Measurements from ENCODE around the gene ZSWIM6.
"Not testable (repeated sequence)": the region's sequence is repeated elsewhere in the genome, so short reads cannot be mapped to it uniquely, and the experiment has no call there.

The ZSWIM6 gene

DNA sequence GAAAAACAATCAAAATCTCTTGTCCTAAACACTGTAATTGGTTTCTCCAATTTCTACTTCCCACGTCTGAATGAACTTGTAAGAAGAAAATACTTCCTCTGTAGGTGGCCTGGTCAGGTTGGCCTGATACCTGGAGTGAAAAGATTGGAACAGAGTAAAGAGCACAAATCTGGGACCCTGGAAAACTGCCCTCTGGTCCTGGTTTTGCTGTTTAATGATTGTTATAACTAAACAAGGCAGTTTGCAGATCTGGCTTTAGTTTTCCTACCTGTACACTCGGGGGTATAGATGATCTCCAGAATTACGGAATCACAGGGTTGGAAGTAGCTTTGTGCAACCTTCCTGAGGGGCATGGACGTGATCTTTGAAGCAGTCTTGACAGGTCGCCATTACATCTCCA, 67.6 kb downstream of the ZSWIM6 start:
- Histone ChIP-seq H3K4me3 (ENCODE audit: low read depth, low read length) (no peak overlapping the region), H3K4me1 (peaks cover 17% of the 10 kb centered on the region), H3K27me3 (no peaks in the 10 kb centered on the region), H3K9me3 (no peaks in the 10 kb centered on the region), H3K36me3 (no peaks in the 10 kb centered on the region)
- TF ChIP-seq, protein P1, sequence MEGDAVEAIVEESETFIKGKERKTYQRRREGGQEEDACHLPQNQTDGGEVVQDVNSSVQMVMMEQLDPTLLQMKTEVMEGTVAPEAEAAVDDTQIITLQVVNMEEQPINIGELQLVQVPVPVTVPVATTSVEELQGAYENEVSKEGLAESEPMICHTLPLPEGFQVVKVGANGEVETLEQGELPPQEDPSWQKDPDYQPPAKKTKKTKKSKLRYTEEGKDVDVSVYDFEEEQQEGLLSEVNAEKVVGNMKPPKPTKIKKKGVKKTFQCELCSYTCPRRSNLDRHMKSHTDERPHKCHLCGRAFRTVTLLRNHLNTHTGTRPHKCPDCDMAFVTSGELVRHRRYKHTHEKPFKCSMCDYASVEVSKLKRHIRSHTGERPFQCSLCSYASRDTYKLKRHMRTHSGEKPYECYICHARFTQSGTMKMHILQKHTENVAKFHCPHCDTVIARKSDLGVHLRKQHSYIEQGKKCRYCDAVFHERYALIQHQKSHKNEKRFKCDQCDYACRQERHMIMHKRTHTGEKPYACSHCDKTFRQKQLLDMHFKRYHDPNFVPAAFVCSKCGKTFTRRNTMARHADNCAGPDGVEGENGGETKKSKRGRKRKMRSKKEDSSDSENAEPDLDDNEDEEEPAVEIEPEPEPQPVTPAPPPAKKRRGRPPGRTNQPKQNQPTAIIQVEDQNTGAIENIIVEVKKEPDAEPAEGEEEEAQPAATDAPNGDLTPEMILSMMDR (IDR thresholded peaks at IDR 0.05; ENCODE audit: low read depth, low read length), result no peak
- no peak for DNase-seq

DNA sequence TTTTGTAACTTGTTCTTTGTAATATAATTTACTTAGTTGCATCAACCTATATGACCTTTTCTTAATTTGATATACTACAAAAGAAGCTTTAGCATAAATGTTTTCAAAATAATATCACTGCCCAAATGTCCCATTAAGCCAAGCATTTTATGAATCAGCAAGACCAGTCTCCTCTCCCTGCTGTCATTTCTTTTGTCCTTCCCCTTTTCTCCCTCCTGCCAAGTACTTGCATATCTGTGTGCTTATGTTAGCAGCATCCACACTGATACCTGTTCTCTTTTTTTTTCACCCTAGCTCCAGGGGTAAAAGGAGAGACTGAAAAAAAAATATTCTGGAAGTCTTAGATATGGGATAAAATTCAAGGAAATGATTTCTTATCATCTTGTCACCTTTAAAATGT, 69.7 kb downstream of the ZSWIM6 start:
- Histone ChIP-seq H3K36me3 (no peaks in the 10 kb centered on the region), H3K9me3 (no peaks in the 10 kb centered on the region), H3K4me3 (ENCODE audit: low read depth, low read length) (no peak overlapping the region), H3K4me1 (peaks cover 15% of the 10 kb centered on the region), H3K27me3 (no peaks in the 10 kb centered on the region)
- TF ChIP-seq, protein P1 (IDR thresholded peaks at IDR 0.05; ENCODE audit: low read depth, low read length), result no peak
- DNase-seq, result no peak

DNA sequence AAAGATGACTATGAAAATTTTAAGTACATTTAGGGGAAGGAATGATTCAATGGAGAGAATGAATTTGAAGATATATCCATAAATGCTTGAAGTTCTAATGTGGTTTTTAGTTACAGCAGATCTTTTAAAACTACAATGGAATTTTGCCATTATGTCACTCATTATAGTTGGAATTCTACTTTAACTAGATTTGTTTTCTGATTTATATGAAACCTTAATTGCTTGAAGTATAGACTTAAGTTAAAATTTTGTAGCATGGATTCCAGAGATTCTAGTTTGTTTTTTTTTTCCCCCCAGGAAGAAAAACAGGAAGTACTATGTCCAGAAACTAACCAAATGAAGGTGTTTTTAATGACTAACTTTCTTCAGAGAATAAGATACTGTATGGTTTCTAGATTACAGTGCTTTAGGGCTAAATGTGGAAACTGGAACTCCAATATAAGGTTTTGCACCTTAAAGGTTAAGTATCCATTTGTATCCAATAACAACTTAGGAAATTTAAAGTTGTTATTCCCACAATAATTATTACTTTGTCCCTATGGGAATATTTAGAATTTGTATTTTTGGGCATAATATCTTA, 70.3 kb downstream of the ZSWIM6 start:
- TF ChIP-seq, protein P1 (IDR thresholded peaks at IDR 0.05; ENCODE audit: low read depth, low read length), result no peak

DNA sequence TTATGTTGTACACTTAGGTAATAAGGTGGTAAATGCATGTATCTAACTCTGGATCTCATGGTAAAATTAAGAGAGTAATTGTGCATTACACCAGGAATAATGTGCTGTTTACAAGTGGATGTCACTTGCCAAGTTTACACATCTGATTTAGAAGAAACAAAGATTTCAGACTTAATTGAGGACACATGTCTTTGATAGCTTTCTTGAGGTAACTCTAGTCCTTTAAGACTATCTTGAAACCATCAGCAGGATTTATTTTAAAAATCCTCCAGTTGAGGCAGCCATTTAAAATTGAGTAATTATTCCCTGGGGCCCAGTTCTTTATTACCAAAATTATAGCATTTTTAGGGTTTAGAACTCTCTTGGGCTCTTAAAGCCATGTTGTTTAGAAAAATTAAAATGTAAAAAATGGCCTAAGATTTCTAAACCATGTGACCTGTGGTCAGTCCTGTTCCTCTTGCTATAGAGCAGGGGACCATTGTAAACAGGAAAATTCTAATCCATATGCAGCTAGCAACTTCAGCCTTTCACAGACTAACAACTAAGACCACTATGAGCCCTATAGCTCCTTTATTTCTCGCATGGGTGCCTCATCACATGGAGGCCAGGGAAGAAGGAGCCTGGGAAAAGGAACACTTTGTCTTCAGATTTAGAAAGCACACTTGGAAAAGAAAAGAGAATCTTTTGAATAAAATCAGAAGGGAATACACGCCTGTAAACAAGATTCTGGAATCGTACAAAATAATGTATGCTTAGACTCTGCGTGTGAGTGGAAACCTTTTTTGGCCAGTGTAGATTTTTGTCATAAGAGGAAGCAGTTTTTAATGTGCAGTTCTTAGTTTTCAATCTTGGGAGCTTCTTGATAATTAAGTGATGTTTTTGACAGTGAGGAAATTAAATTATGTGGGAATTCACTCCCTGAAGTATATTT, 71.2 kb downstream of the ZSWIM6 start:
- no peak overlapping the region for H3K4me3 ChIP-seq (ENCODE audit: low read depth, low read length)
- no peaks in the 10 kb centered on the region for H3K36me3 ChIP-seq
- H3K4me1 ChIP-seq, result peaks cover 6% of the 10 kb centered on the region
- no peak for DNase-seq
- H3K9me3 ChIP-seq, result no peaks in the 10 kb centered on the region
- TF ChIP-seq, protein P1 (IDR thresholded peaks at IDR 0.05; ENCODE audit: low read depth, low read length), result no peak
- no peaks in the 10 kb centered on the region for H3K27me3 ChIP-seq

More for the DNA sequence above, 70.3 kb downstream of the ZSWIM6 start:
- no peak for DNase-seq
- H3K9me3 ChIP-seq, result no peaks in the 10 kb centered on the region
- H3K36me3 ChIP-seq, result no peaks in the 10 kb centered on the region
- H3K4me3 ChIP-seq (ENCODE audit: low read depth, low read length), result no peak overlapping the region
- no peaks in the 10 kb centered on the region for H3K27me3 ChIP-seq
- peaks cover 11% of the 10 kb centered on the region for H3K4me1 ChIP-seq

DNA sequence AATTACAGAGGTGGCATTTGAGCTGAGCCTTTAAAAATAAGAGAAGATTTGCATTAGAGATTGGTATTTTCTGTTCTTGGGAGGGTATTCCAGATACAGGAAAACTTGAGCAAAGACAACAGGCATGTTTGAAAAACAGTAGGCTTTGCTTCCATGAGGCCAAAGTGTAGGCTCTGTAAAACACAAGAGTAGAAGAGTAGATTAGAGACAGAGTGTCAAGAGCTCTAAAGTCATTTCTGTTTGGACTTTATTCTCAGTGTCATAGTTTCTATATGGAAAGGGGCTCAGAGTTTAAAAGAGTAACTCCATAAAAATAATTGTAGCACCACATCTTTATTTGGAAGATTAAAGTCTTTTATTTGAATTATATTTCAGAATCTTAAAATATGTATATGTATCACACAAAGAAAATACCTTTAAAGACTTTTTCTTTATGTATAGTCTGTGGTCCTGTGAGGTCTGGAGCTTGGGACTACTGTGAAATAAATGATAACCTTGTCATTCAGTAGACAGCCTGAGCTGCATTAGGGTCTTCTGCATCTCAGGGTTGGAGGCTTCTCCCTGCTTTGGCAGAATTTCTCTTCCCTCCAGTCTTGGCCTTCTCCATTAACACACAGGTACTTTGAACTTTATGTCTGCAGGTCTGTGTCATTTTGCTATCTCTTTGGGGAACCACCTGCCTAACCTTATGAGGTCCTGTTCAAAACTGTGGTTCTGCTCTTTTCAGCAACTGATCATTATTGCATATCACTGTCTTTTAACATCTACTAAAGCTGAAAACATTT, 73.6 kb downstream of the ZSWIM6 start:
- peaks cover 9% of the 10 kb centered on the region; the same call in 1 of the 2 replicates for H3K4me1 ChIP-seq

DNA sequence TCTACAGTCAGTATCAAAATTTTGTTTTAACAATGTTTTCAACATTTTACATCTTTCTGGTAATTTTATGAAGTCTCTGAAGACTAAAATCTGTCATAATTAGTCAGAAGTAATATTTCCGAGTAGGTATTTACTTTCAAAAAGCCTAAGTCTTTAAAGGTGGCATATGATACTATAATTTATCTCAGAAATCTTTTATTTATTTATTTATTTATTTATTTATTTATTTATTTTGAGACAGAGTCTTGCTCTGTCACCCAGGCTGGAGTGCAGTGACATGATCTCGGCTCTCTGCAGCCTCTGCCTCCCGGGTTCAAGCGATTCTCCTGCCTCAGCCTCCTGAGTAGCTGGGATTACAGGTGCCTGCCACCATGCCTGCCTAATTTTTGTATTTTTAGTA, 74.4 kb downstream of the ZSWIM6 start:
- H3K4me1 ChIP-seq; H3K36me3 ChIP-seq; H3K27me3 ChIP-seq; H3K9me3 ChIP-seq; DNase-seq; H3K4me3 ChIP-seq (ENCODE audit: low read depth, low read length): not testable (repeated sequence)

More for the DNA sequence above, 73.6 kb downstream of the ZSWIM6 start:
- Histone ChIP-seq H3K9me3 (no peaks in the 10 kb centered on the region), H3K4me3 (ENCODE audit: low read depth, low read length) (no peak overlapping the region), H3K36me3 (no peaks in the 10 kb centered on the region), H3K27me3 (no peaks in the 10 kb centered on the region)
- DNase-seq, result no peak
- TF ChIP-seq, protein P1 (IDR thresholded peaks at IDR 0.05; ENCODE audit: low read depth, low read length), result no peak

All from BE2C (cell line).